ENCODE measurements around the gene G3BP1. TPM values are rescaled to one million over a fixed set of nuclear protein-coding genes. Genes with fewer than 3 reads are reported as not detected.
A peak's percentile ranks its signal among the peaks of the same experiment; 100 is the strongest.

The G3BP1 gene
- total and polyA plus RNA-seq, 2 of the 13 experiments (the other 11 are each of a cell fraction or from before 2014, with no cell fraction given): 36.7 to 320 TPM

GRCh38 chr5:151772029-151772845 lies 483 bp downstream of the G3BP1 start (continued):
- no peak for TF ChIP-seq MEIS1 (CRISPR knock-in tag; IDR thresholded peaks at IDR 0.05; ENCODE audit: borderline replicate concordance)
- peak; percentile 39; the same call in 1 of the 2 replicates for TF ChIP-seq KDM5A (IDR thresholded peaks at IDR 0.05; ENCODE audit: borderline replicate concordance, low read length)
- no peak for TF ChIP-seq PHB2 (IDR thresholded peaks at IDR 0.05; ENCODE audit: partially characterized antibody)
- no peak for TF ChIP-seq ARID2 (CRISPR knock-in tag; IDR thresholded peaks at IDR 0.05; ENCODE audit: borderline replicate concordance)
- TF ChIP-seq ZBTB4 (CRISPR knock-in tag; IDR thresholded peaks at IDR 0.05; ENCODE audit: borderline replicate concordance): no peak
- TF ChIP-seq FIP1L1 (IDR thresholded peaks at IDR 0.05; ENCODE audit: borderline replicate concordance, insufficient read depth, low read depth, low read length): no peak
- no peak for TF ChIP-seq ZMYM2 (CRISPR knock-in tag; IDR thresholded peaks at IDR 0.05)
- no peak for TF ChIP-seq ZNF263 (CRISPR knock-in tag; IDR thresholded peaks at IDR 0.05)
- no peak for TF ChIP-seq MBNL3 (CRISPR knock-in tag; conservative IDR thresholded peaks at IDR 0.05)
- no peak for TF ChIP-seq HMG20B (CRISPR knock-in tag; conservative IDR thresholded peaks at IDR 0.05)
- TF ChIP-seq ZNF33A (CRISPR knock-in tag; IDR thresholded peaks at IDR 0.05; ENCODE audit: borderline replicate concordance): no peak
- no peak for TF ChIP-seq TCF7 (IDR thresholded peaks at IDR 0.05; ENCODE audit: low read depth)
- TF ChIP-seq ZKSCAN1 (IDR thresholded peaks at IDR 0.05; ENCODE audit: low read length): no peak
- TF ChIP-seq ZC3H4 (CRISPR knock-in tag; IDR thresholded peaks at IDR 0.05; ENCODE audit: borderline replicate concordance): peak; percentile 25; the same call in 1 of the 2 replicates
- TF ChIP-seq ZNF503 (CRISPR knock-in tag; IDR thresholded peaks at IDR 0.05): no peak
- no peak for TF ChIP-seq RNF219 (CRISPR knock-in tag; IDR thresholded peaks at IDR 0.05)
- TF ChIP-seq ZBTB34 (CRISPR knock-in tag; IDR thresholded peaks at IDR 0.05): no peak
- no peak for TF ChIP-seq ISL2 (CRISPR knock-in tag; IDR thresholded peaks at IDR 0.05)
- no peak for TF ChIP-seq ZNF3 (CRISPR knock-in tag; IDR thresholded peaks at IDR 0.05)
- no peak for TF ChIP-seq DRAP1 (CRISPR knock-in tag; IDR thresholded peaks at IDR 0.05)

Measured in HepG2 (cell line).